ENCODE measurements around the gene RETREG3. TPM values are rescaled to one million over a fixed set of nuclear protein-coding genes. Genes with fewer than 3 reads are reported as not detected.

Gene RETREG3
- total and polyA plus RNA-seq, 2 of the 13 experiments (the other 11 are each of a cell fraction or from before 2014, with no cell fraction given), result 47.0 to 55.8 TPM

DNA sequence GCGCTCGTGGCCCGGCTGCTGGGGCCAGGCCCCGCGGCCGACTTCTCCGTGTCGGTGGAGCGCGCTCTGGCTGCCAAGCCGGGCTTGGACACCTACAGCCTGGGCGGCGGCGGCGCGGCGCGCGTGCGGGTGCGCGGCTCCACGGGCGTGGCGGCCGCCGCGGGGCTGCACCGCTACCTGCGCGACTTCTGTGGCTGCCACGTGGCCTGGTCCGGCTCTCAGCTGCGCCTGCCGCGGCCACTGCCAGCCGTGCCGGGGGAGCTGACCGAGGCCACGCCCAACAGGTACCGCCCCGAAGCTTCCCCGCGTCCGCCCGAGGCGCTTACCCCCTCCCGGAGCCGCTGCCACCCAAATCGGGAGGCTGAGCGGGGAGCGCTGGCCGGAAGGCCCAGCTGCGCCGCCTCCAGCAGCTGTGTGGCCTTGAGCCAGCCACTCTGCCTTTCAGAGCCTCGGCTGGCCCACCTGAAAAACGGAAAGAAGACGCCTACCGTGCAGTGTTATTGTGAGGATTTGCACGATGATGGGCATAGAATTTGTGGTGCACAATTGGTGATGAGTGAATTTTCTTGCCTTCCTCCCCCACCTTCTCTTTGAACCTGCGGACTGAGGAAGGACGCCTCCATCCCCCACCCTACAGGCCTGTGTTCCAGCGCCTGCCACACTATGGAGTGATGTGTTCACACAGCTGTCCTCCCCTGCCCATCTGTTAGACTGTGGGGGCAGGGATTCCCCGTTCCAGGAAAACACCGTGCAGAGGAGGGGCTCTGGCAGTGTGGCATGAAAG, 72.6 kb downstream of the RETREG3 start (continued):
- TF ChIP-seq, protein P1, sequence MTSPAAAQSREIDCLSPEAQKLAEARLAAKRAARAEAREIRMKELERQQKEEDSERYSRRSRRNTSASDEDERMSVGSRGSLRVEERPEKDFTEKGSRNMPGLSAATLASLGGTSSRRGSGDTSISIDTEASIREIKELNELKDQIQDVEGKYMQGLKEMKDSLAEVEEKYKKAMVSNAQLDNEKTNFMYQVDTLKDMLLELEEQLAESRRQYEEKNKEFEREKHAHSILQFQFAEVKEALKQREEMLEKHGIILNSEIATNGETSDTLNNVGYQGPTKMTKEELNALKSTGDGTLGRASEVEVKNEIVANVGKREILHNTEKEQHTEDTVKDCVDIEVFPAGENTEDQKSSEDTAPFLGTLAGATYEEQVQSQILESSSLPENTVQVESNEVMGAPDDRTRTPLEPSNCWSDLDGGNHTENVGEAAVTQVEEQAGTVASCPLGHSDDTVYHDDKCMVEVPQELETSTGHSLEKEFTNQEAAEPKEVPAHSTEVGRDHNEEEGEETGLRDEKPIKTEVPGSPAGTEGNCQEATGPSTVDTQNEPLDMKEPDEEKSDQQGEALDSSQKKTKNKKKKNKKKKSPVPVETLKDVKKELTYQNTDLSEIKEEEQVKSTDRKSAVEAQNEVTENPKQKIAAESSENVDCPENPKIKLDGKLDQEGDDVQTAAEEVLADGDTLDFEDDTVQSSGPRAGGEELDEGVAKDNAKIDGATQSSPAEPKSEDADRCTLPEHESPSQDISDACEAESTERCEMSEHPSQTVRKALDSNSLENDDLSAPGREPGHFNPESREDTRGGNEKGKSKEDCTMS (CRISPR knock-in tag; conservative IDR thresholded peaks at IDR 0.05), result no peak
- no peak for TF ChIP-seq ZBTB43 (CRISPR knock-in tag; conservative IDR thresholded peaks at IDR 0.05)
- TF ChIP-seq ZNF646 (CRISPR knock-in tag; IDR thresholded peaks at IDR 0.05), result peak; percentile 47; the same call in 1 of the 2 replicates
- TF ChIP-seq BCL6 (CRISPR knock-in tag; IDR thresholded peaks at IDR 0.05), result peak; percentile 60; the same call in 1 of the 2 replicates
- no peak; the same call in 1 of the 2 replicates for TF ChIP-seq CHD2 (IDR thresholded peaks at IDR 0.05; ENCODE audit: low read depth, low read length)
- TF ChIP-seq MEIS2 (CRISPR knock-in tag; IDR thresholded peaks at IDR 0.05), result peak; percentile 55; the same call in 1 of the 2 replicates
- TF ChIP-seq ZNF75D (CRISPR knock-in tag; IDR thresholded peaks at IDR 0.05; ENCODE audit: borderline replicate concordance), result no peak
- TF ChIP-seq ZNF709 (CRISPR knock-in tag; IDR thresholded peaks at IDR 0.05), result no peak; the same call in 1 of the 2 replicates
- TF ChIP-seq ZBTB34 (CRISPR knock-in tag; IDR thresholded peaks at IDR 0.05), result peak; percentile 65; the same call in 1 of the 2 replicates
- TF ChIP-seq TMF1 (CRISPR knock-in tag; IDR thresholded peaks at IDR 0.05; ENCODE audit: low read depth), result peak; percentile 91
- TF ChIP-seq, protein P2, sequence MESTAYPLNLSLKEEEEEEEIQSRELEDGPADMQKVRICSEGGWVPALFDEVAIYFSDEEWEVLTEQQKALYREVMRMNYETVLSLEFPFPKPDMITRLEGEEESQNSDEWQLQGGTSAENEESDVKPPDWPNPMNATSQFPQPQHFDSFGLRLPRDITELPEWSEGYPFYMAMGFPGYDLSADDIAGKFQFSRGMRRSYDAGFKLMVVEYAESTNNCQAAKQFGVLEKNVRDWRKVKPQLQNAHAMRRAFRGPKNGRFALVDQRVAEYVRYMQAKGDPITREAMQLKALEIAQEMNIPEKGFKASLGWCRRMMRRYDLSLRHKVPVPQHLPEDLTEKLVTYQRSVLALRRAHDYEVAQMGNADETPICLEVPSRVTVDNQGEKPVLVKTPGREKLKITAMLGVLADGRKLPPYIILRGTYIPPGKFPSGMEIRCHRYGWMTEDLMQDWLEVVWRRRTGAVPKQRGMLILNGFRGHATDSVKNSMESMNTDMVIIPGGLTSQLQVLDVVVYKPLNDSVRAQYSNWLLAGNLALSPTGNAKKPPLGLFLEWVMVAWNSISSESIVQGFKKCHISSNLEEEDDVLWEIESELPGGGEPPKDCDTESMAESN (CRISPR knock-in tag; conservative IDR thresholded peaks at IDR 0.05), result peak; percentile 59; the same call in 1 of the 2 replicates
- peak; percentile 43; the same call in 1 of the 2 replicates for TF ChIP-seq ATF7-NPFF (CRISPR knock-in tag; IDR thresholded peaks at IDR 0.05; ENCODE audit: low read depth)
- TF ChIP-seq ZNF746 (CRISPR knock-in tag; IDR thresholded peaks at IDR 0.05), result peak; percentile 72
- TF ChIP-seq ZNF292 (CRISPR knock-in tag; IDR thresholded peaks at IDR 0.05; ENCODE audit: borderline replicate concordance, low read depth), result peak; percentile 85; the same call in 1 of the 2 replicates

Measured in HepG2 (cell line).